GM19238 (cell line): ENCODE results near the gene KRT35.

ENCODE experiments used
- DNase-seq: peaks from one replicate; pipeline ENCODE4 v3.0.0; 2011; ENCODE audit warnings: low spot score; ENCODE audit not compliant: insufficient read length

The KRT35 gene

GRCh38 chr17:41512546-41513167 is 31.7 kb upstream of the KRT35 start:
- DNase-seq: no peak

GRCh38 chr17:41511716-41512115 is 30.8 kb upstream of the KRT35 start:
- no peak for DNase-seq

- DNase-seq: no peak
These were observed 30.2 kb upstream of the KRT35 start for GRCh38 chr17:41511116-41511515.

- DNase-seq: no peak
These were observed 29.5 kb upstream of the KRT35 start for GRCh38 chr17:41510251-41511065.

GRCh38 chr17:41507315-41507880 is 26.4 kb upstream of the KRT35 start:
- no peak for DNase-seq

- no peak for DNase-seq
These were observed 25.1 kb upstream of the KRT35 start for GRCh38 chr17:41505809-41506767.

GRCh38 chr17:41505007-41505808 is 24.3 kb upstream of the KRT35 start, which contains the start of gene KRT13:
KRT13 (minus strand) TSS chr17:41505612; CDS start chr17:41505550, 62 bp downstream.
- no peak for DNase-seq

- DNase-seq: no peak
These were observed 23.5 kb upstream of the KRT35 start for GRCh38 chr17:41504246-41504977.

- no peak for DNase-seq
These were observed 22.3 kb upstream of the KRT35 start for GRCh38 chr17:41503202-41503601.

GRCh38 chr17:41500131-41500911 is 19.4 kb upstream of the KRT35 start:
- DNase-seq: no peak

GRCh38 chr17:41499714-41500113 is 18.8 kb upstream of the KRT35 start:
- no peak for DNase-seq

GRCh38 chr17:41498276-41498675 is 17.3 kb upstream of the KRT35 start:
- DNase-seq: no peak

- peak; percentile 72 for DNase-seq
These were observed 16.0 kb upstream of the KRT35 start for GRCh38 chr17:41496803-41497484.

GRCh38 chr17:41494524-41494923 is 13.6 kb upstream of the KRT35 start:
- DNase-seq: no peak

GRCh38 chr17:41492771-41493170 is 11.8 kb upstream of the KRT35 start:
- DNase-seq: no peak

- DNase-seq: no peak
These were observed 11.4 kb upstream of the KRT35 start for GRCh38 chr17:41492351-41492750.

GRCh38 chr17:41491476-41491875 is 10.5 kb upstream of the KRT35 start:
- no peak for DNase-seq
